Measurements from ENCODE around the gene MEPCE. TPM values are rescaled to one million over a fixed set of nuclear protein-coding genes. Genes with fewer than 3 reads are reported as not detected.

The MEPCE gene
- total and polyA plus RNA-seq, 10 of the 15 experiments (the other 5 are each of a cell fraction or from before 2014, with no cell fraction given): 8.2 to 48.0 (median 22.1) TPM

DNA sequence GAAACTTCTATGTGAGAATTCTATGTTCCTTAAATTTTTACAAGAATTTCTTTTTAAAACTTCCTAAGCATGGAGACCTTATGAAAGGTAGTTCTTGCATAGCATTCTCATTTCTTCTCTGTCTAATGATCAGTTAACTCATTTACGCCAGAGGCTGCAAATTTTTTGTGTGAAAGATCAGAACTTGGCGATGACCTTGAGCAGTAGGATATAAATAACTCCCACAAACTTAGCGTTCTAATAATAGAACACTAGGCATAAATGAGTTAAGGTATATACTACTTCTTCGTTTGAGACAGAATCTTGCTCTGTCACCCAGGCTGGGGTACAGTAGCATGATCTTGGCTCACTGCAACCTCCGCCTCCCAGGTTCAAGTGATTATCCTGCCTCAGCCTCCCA is 42.7 kb upstream of the MEPCE start:
- ATAC-seq (no peak), FAIRE-seq (no peak), DNase-seq (ENCODE audit: low read depth, low spot score) (no peak)
- ChIA-PET POLR2A (interaction anchor here (1.3 to 5.8 kb wide), 5 partner anchors 10 to 48 kb away, joined by 4 to 33 read pairs (median 11); partner anchors contain the start of gene ZCWPW1), SMC1A (ENCODE audit: uncharacterized antibody, unreplicated experiment) (interaction anchor here (1.0 to 4.4 kb wide), 5 partner anchors 9 to 20 kb away, joined by 3 to 26 read pairs (median 4); no protein-coding TSS in a partner anchor), CTCF (interaction anchor here (1.1 to 3.1 kb wide), 3 partner anchors 9 to 21 kb away, joined by 3 to 15 read pairs (median 6); no protein-coding TSS in a partner anchor), RAD21 (ENCODE audit: unreplicated experiment) (interaction anchor here (0.8 to 3.5 kb wide), 5 partner anchors 9 to 309 kb away, joined by 3 to 18 read pairs (median 7); partner anchors contain the start of gene ZCWPW1)
- H3K9me3 ChIP-seq (replicated peaks; ENCODE audit: control insufficient read depth, insufficient read depth, low read length): no peaks in the 10 kb centered on the region; the same call in 2 of the 3 replicates
- H2AFZ ChIP-seq (ENCODE audit: control insufficient read depth, low read depth, low read length): no peak overlapping the region
- in situ Hi-C loops (cut with MboI) (no loop called here), intact Hi-C loops (cut with micrococcal nuclease; ENCODE audit: unreplicated experiment) (no loop called here)
- peaks cover 0 to 2% of the 10 kb centered on the region in 2 experiments; a peak in 2 of 4 replicates for H3K36me3 ChIP-seq (ENCODE audit: control insufficient read depth in 2 of 2, insufficient read depth in 2 of 2, low read length in 1 of 2)
- no peaks in the 10 kb centered on the region for H3K27me3 ChIP-seq (replicated peaks in 1 of 2; ENCODE audit: control insufficient read depth in 2 of 2, insufficient read depth in 2 of 2, low read length in 1 of 2)
- H3K79me2 ChIP-seq (ENCODE audit: control insufficient read depth, insufficient read depth, low read length): no peaks in the 10 kb centered on the region
- H3K4me3 ChIP-seq: no peak overlapping the region
- 66% methylated on average over 5 of the region's 5 CpGs for WGBS (ENCODE audit: insufficient coverage, insufficient replicate concordance, low lambda C conversion rate, missing lambda C conversion rate)
- TF ChIP-seq, protein P1, sequence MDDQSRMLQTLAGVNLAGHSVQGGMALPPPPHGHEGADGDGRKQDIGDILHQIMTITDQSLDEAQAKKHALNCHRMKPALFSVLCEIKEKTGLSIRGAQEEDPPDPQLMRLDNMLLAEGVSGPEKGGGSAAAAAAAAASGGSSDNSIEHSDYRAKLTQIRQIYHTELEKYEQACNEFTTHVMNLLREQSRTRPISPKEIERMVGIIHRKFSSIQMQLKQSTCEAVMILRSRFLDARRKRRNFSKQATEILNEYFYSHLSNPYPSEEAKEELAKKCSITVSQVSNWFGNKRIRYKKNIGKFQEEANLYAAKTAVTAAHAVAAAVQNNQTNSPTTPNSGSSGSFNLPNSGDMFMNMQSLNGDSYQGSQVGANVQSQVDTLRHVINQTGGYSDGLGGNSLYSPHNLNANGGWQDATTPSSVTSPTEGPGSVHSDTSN (IDR thresholded peaks at IDR 0.05; ENCODE audit: insufficient replicate concordance, low read depth, low read length): no peak
- TF ChIP-seq SMAD1 (IDR thresholded peaks at IDR 0.05; ENCODE audit: low read depth, partially characterized antibody): no peak
- TF ChIP-seq, protein P2, sequence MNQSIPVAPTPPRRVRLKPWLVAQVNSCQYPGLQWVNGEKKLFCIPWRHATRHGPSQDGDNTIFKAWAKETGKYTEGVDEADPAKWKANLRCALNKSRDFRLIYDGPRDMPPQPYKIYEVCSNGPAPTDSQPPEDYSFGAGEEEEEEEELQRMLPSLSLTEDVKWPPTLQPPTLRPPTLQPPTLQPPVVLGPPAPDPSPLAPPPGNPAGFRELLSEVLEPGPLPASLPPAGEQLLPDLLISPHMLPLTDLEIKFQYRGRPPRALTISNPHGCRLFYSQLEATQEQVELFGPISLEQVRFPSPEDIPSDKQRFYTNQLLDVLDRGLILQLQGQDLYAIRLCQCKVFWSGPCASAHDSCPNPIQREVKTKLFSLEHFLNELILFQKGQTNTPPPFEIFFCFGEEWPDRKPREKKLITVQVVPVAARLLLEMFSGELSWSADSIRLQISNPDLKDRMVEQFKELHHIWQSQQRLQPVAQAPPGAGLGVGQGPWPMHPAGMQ (IDR thresholded peaks at IDR 0.05; ENCODE audit: borderline replicate concordance): no peak
- TF ChIP-seq EED (IDR thresholded peaks at IDR 0.05; ENCODE audit: low read depth): no peak
- no peak for TF ChIP-seq NFIC (IDR thresholded peaks at IDR 0.05; ENCODE audit: low read depth, low read length)
- TF ChIP-seq CBX5 (IDR thresholded peaks at IDR 0.05; ENCODE audit: low read depth): no peak
- no peak for TF ChIP-seq POLR2AphosphoS5 (IDR thresholded peaks at IDR 0.05; ENCODE audit: low read length)
- TF ChIP-seq SUPT20H (IDR thresholded peaks at IDR 0.05; ENCODE audit: borderline replicate concordance, control insufficient read depth, low read depth, low read length): no peak
- TF ChIP-seq, protein P3, sequence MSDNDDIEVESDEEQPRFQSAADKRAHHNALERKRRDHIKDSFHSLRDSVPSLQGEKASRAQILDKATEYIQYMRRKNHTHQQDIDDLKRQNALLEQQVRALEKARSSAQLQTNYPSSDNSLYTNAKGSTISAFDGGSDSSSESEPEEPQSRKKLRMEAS (IDR thresholded peaks at IDR 0.05; ENCODE audit: low read depth, low read length): no peak
- TF ChIP-seq POU2F2 (IDR thresholded peaks at IDR 0.05; ENCODE audit: borderline replicate concordance, low read depth, low read length): no peak
- no peak for TF ChIP-seq EP300 (IDR thresholded peaks at IDR 0.05; ENCODE audit: borderline replicate concordance in 1 of 2, control insufficient read depth in 1 of 2, low read depth in 2 of 2, low read length in 2 of 2)
- TF ChIP-seq FOS (IDR thresholded peaks at IDR 0.05; ENCODE audit: borderline replicate concordance, extremely low read depth, insufficient read length): no peak
- no peak for TF ChIP-seq GATAD2B (conservative IDR thresholded peaks at IDR 0.05; ENCODE audit: low read depth)
- no peak for TF ChIP-seq PAX8 (IDR thresholded peaks at IDR 0.05)
- H3K4me1 ChIP-seq (ENCODE audit: control insufficient read depth, insufficient read depth, low read length): peaks cover 5% of the 10 kb centered on the region
- no peak overlapping the region for H3K27ac ChIP-seq (ENCODE audit: control insufficient read depth, insufficient read depth)
- H4K20me1 ChIP-seq (ENCODE audit: control insufficient read depth, insufficient read depth): no peaks in the 10 kb centered on the region
- H3K4me2 ChIP-seq (ENCODE audit: control insufficient read depth, insufficient read depth): no peak overlapping the region
- no peak overlapping the region for H3K9ac ChIP-seq (ENCODE audit: control insufficient read depth, insufficient read depth, low read length)
- BruUV-seq (replicated peaks): no TSS peak

Measured in GM12878 (cell line).